NT2/D1 (cell line): Measurements from ENCODE around the gene PDGFC.
"Not testable (repeated sequence)": the region's sequence is repeated elsewhere in the genome, so short reads cannot be mapped to it uniquely, and the experiment has no call there.

Experiments
- DNase-seq: peaks from one replicate; pipeline ENCODE4 v3.0.0-alpha.2; 2011; ENCODE audit warnings: low read depth, low spot score
- H3K27me3 ChIP-seq: 2 replicates; pipeline ENCODE4 v1.6.0; 2011; ENCODE audit warnings: mild to moderate bottlenecking; ENCODE audit not compliant: insufficient read length, insufficient read depth
- H3K36me3 ChIP-seq: 2 replicates; pipeline ENCODE4 v1.6.1; 2011; ENCODE audit warnings: mild to moderate bottlenecking, low read length, mixed read lengths; ENCODE audit not compliant: insufficient read depth, insufficient read length
- H3K4me1 ChIP-seq: 2 replicates; pipeline ENCODE4 v1.5.1; 2011; ENCODE audit not compliant: insufficient read depth, insufficient read length
- H3K4me3 ChIP-seq: 2 replicates; pipeline ENCODE4 v1.5.1; 2011; ENCODE audit warnings: low read depth; ENCODE audit not compliant: insufficient read length
- H3K9ac ChIP-seq: 2 replicates; pipeline ENCODE4 v1.6.0; 2011; ENCODE audit warnings: low read depth; ENCODE audit not compliant: insufficient read length
- H3K9me3 ChIP-seq: 2 replicates; pipeline ENCODE4 v1.5.1; 2011; ENCODE audit warnings: mild to moderate bottlenecking, low read length; ENCODE audit not compliant: insufficient read depth
- SUZ12 ChIP-seq: IDR thresholded peaks from 2 replicates; pipeline ENCODE4 v1.6.1; 2011; ENCODE audit not compliant: insufficient read length, insufficient read depth; ENCODE audit errors: extremely low read depth
- YY1 ChIP-seq: IDR thresholded peaks from 2 replicates; pipeline ENCODE4 v1.6.1; 2011; ENCODE audit not compliant: insufficient read length, insufficient read depth
- ZNF274 ChIP-seq: IDR thresholded peaks from 2 replicates; pipeline ENCODE4 v1.6.1; 2011; ENCODE audit warnings: mild to moderate bottlenecking, low read depth, low read length

The PDGFC gene

DNA sequence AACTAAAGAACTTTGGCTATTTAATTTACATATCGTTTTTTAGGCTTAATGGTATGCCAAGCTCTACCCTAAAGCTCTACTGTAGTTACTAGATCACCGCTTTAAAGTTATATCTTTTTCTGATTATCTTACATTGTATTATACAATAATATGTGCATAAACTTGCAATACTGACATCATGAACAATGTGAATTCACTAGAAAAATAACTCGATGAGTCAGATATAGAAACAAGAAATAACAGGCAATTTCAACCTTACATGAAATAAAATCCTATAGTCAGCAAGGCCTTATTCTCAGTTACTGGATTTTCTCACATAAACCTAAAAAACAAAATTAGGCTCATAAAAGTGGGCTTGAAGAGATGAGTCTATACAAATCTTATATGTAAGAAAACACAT, 32.5 kb downstream of the PDGFC start:
- TF ChIP-seq ZNF274 (no peak), YY1 (no peak), SUZ12 (no peak)
- no peak overlapping the region for H3K9ac ChIP-seq
- H3K4me1 ChIP-seq = no peaks in the 10 kb centered on the region
- no peak for DNase-seq
- H3K4me3 ChIP-seq = no peak overlapping the region
- H3K9me3 ChIP-seq = no peaks in the 10 kb centered on the region
- no peaks in the 10 kb centered on the region for H3K27me3 ChIP-seq
- H3K36me3 ChIP-seq = no peaks in the 10 kb centered on the region

DNA sequence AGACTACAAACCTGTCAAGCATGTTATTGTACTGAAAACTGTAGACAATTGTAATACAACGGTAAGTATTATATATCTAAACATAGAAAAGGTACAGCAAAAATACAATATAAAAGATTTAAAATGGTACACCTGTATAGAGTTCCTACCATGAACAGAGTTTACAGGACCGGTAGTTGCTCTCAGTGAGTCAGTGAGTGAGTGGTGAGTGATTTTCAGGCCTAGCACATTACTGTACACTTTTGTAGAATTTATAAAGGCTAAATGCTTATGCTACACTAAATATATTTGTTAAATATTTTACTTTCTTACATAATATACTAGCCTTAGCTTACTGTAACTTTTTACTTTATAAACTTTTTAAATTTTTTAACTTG, 37.4 kb downstream of the PDGFC start:
- no peak for TF ChIP-seq YY1
- TF ChIP-seq SUZ12 = no peak
- TF ChIP-seq ZNF274 = no peak
- DNase-seq = no peak
- no peaks in the 10 kb centered on the region for H3K36me3 ChIP-seq
- H3K9me3 ChIP-seq = no peaks in the 10 kb centered on the region
- H3K9ac ChIP-seq = no peak overlapping the region
- no peaks in the 10 kb centered on the region for H3K4me1 ChIP-seq
- H3K27me3 ChIP-seq = no peaks in the 10 kb centered on the region
- no peak overlapping the region for H3K4me3 ChIP-seq

DNA sequence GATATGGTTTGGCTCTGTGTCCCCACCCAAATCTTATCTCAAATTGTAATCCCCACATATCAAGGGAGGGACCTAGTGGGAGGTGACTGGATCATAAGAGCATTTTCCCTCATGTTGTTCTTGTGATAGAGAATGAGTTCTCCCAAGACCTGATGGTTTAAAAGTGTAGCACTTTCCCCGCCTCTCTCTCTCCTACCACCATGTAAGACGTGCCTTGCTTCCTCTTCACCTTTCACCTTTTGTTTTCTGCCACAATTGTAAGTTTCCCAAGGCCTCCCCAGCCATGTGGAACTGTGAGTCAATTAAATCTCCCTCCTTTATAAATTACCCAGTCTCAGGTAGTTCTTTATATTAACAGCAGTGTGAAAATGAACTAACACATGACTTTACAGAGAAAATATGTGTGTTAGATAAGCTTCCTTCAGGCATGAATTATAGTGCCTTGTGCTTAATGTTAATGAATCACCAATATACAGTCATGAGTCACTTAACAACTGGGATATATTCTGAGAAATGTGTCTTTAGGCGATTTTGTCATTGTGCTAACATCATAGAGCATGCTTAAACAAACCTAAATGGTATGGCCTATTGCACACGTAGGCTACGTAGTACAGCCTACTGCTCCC, 37.9 kb downstream of the PDGFC start:
- Histone ChIP-seq H3K27me3 (no peaks in the 10 kb centered on the region), H3K9ac (no peak overlapping the region), H3K4me1 (no peaks in the 10 kb centered on the region), H3K9me3 (no peaks in the 10 kb centered on the region), H3K4me3 (no peak overlapping the region), H3K36me3 (no peaks in the 10 kb centered on the region)
- no peak for DNase-seq
- TF ChIP-seq SUZ12 (no peak), YY1 (no peak), ZNF274 (no peak)

DNA sequence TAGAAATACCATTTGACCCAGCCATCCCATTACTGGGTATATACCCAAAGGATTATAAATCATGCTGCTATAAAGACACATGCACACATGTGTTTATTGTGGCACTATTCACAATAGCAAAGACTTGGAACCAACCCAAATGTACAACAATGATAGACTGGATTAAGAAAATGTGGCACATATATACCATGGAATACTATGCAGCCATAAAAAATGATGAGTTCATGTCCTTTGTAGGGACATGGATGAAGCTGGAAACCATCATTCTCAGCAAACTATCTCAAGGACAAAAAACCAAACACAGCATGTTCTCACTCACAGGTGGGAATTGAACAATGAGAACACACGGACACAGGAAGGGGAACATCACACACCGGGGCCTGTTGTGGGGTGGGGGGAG, 39.2 kb downstream of the PDGFC start:
- not testable (repeated sequence) for DNase-seq, H3K9me3 ChIP-seq, H3K36me3 ChIP-seq, H3K27me3 ChIP-seq, H3K4me1 ChIP-seq, H3K4me3 ChIP-seq, H3K9ac ChIP-seq

DNA sequence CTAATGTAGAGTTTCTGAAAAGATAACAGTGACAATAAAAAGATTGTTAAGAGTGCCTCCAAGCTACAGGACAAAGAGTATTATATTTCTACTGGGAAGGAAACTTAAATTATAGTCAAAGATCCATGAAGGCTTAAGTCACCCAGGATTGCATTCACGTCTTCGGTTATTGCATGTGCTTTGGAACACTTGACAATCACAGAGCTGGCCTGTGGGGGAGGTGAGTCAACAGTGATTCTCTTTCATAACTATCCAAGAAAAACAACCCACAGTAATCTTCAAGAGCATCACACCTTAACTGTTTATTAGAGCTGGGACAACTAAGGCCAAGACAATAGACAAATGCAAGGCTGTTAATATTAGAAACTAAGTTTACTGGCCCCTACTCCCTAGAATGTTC, 40.3 kb downstream of the PDGFC start:
- TF ChIP-seq YY1 = no peak
- no peak for TF ChIP-seq SUZ12
- no peak for TF ChIP-seq ZNF274
- no peaks in the 10 kb centered on the region for H3K27me3 ChIP-seq
- peaks cover 9% of the 10 kb centered on the region; the same call in 1 of the 2 replicates for H3K9me3 ChIP-seq
- no peak overlapping the region for H3K4me3 ChIP-seq
- no peaks in the 10 kb centered on the region for H3K4me1 ChIP-seq
- no peaks in the 10 kb centered on the region for H3K36me3 ChIP-seq
- no peak for DNase-seq
- H3K9ac ChIP-seq = no peak overlapping the region

DNA sequence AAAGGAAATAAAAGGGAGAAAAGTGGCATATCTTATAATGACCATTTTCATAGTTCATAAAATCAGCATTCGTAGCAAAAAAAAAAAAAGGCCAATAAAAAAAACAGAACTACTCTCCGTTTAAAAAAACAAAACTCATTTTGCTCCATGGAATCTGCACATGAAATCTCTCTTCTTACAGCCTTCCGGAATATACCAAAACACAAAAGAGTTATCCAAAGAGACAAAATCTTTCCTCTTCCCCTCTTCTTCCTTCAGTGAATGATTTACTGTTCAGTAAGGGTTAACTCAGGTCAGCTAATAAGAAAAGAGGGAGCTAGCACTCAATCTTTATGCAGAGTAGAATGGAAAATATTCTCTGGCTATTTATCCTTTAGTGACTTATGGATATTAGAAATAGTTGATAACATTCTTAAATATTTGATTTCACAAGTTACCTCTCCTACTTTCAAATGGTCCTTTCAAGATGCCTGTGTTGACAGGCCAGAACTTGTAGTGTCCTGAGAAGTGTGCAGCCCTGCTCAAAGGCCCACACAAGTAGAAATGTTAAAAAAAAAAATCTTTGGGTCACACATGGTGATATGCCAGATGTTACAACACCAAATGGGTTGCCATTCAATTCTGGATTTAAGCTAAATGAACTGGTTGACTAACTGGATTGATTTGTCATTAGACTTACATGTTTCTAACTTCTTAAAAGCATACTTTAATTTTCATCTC, 42.1 kb downstream of the PDGFC start:
- Histone ChIP-seq H3K9ac (no peak overlapping the region), H3K4me3 (no peak overlapping the region), H3K9me3 (peaks cover 13% of the 10 kb centered on the region; the same call in 1 of the 2 replicates), H3K36me3 (no peaks in the 10 kb centered on the region), H3K4me1 (no peaks in the 10 kb centered on the region), H3K27me3 (no peaks in the 10 kb centered on the region)
- no peak for DNase-seq
- TF ChIP-seq SUZ12 = no peak
- no peak for TF ChIP-seq YY1
- TF ChIP-seq ZNF274 = no peak

DNA sequence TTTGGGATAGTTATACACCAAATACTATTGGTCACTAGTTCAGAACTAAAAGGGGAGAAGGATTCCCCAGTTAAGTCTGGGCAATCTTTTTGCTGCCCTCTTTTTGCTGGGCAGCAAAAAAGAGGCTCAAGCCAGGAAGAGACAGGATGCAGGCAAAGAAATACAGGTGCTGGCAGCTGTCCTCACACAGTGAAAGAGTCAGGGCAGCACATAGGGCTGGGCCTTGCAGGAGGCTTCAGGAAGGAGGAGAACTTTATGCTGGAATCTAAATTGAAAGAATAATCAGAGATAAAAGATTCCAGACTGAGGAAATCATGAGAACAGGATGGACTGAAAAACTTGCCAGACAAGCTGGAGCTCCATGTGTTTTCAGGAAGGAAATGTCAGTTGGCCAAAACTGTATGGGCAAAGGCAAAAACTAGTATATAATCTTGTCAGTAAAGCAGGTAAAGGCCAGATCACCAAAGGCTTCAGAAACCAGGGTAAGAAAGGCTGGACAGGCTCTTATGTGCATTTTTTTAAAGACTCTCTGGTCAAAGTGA, 46.8 kb downstream of the PDGFC start:
- peaks cover 13% of the 10 kb centered on the region; the same call in 1 of the 2 replicates for H3K9me3 ChIP-seq
- H3K9ac ChIP-seq = no peak overlapping the region
- no peak overlapping the region for H3K4me3 ChIP-seq
- no peak for DNase-seq
- H3K36me3 ChIP-seq = no peaks in the 10 kb centered on the region
- H3K27me3 ChIP-seq = no peaks in the 10 kb centered on the region
- no peaks in the 10 kb centered on the region for H3K4me1 ChIP-seq
- TF ChIP-seq YY1 (no peak), ZNF274 (no peak), SUZ12 (no peak)
